WERI-Rb-1 (cell line): ENCODE results near the gene INPP5B.

Source experiments
- DNase-seq: peaks from one replicate; pipeline ENCODE4 v3.0.0-alpha.2; 2020
- H3K27ac ChIP-seq: fragments of 250-450 bp; sonication (Bioruptor Pico); 2 replicates; pipeline ENCODE4 v1.5.1; 2020; ENCODE audit warnings: mild to moderate bottlenecking, moderate library complexity
- H3K27me3 ChIP-seq: fragments of 250-450 bp; sonication (Bioruptor Pico); 2 replicates; pipeline ENCODE4 v1.5.1; 2021; ENCODE audit warnings: mild to moderate bottlenecking, low read depth, moderate library complexity; ENCODE audit not compliant: insufficient read depth, severe bottlenecking
- H3K36me3 ChIP-seq: fragments of 250-450 bp; sonication (Bioruptor Pico); 2 replicates; pipeline ENCODE4 v1.5.1; 2020; ENCODE audit warnings: mild to moderate bottlenecking, moderate library complexity
- H3K4me3 ChIP-seq: 2 replicates; pipeline ENCODE4 v1.5.1; 2011; ENCODE audit warnings: low read depth, mild to moderate bottlenecking, control low read depth, low read length
- H3K9me3 ChIP-seq: fragments of 250-450 bp; sonication (Bioruptor Pico); 2 replicates; pipeline ENCODE4 v1.5.1; 2021; ENCODE audit warnings: mild to moderate bottlenecking, moderate library complexity; ENCODE audit not compliant: severe bottlenecking
- CTCF ChIP-seq: IDR thresholded peaks from 2 replicates; pipeline ENCODE4 v1.5.1; 2011; ENCODE audit warnings: low read depth, mild to moderate bottlenecking, control low read depth, inconsistent platforms, low read length

Gene INPP5B

GRCh38 chr1:37840711-37841110 lies 106.1 kb downstream of the INPP5B start:
- no peak overlapping the region for H3K27ac ChIP-seq
- no peaks in the 10 kb centered on the region for H3K9me3 ChIP-seq
- no peak for TF ChIP-seq CTCF
- H3K36me3 ChIP-seq = peaks cover 41% of the 10 kb centered on the region
- H3K27me3 ChIP-seq = no peaks in the 10 kb centered on the region
- H3K4me3 ChIP-seq = no peak overlapping the region
- DNase-seq = no peak

- DNase-seq = no peak
- peaks cover 46% of the 10 kb centered on the region for H3K36me3 ChIP-seq
Measured at GRCh38 chr1:37839676-37840075, 107.2 kb downstream of the INPP5B start.

GRCh38 chr1:37836788-37837187 lies 110.1 kb downstream of the INPP5B start:
- H3K36me3 ChIP-seq = peaks cover 67% of the 10 kb centered on the region
- no peaks in the 10 kb centered on the region for H3K9me3 ChIP-seq
- no peak for TF ChIP-seq CTCF
- no peaks in the 10 kb centered on the region for H3K27me3 ChIP-seq
- no peak for DNase-seq
- H3K4me3 ChIP-seq = no peak overlapping the region
- no peak overlapping the region for H3K27ac ChIP-seq

More at GRCh38 chr1:37839676-37840075, 107.2 kb downstream of the INPP5B start:
- no peaks in the 10 kb centered on the region for H3K9me3 ChIP-seq
- H3K4me3 ChIP-seq = no peak overlapping the region
- H3K27me3 ChIP-seq = no peaks in the 10 kb centered on the region
- no peak for TF ChIP-seq CTCF
- no peak overlapping the region for H3K27ac ChIP-seq

GRCh38 chr1:37831809-37832208 lies 115.0 kb downstream of the INPP5B start:
- no peak overlapping the region for H3K4me3 ChIP-seq
- H3K36me3 ChIP-seq = peaks cover 55% of the 10 kb centered on the region
- TF ChIP-seq CTCF = no peak

GRCh38 chr1:37831109-37831508 lies 115.7 kb downstream of the INPP5B start:
- H3K27me3 ChIP-seq = no peaks in the 10 kb centered on the region
- peaks cover 48% of the 10 kb centered on the region for H3K36me3 ChIP-seq
- no peak overlapping the region for H3K27ac ChIP-seq

More at GRCh38 chr1:37831809-37832208, 115.0 kb downstream of the INPP5B start:
- DNase-seq = no peak
- Histone ChIP-seq H3K9me3 (no peaks in the 10 kb centered on the region), H3K27ac (no peak overlapping the region), H3K27me3 (no peaks in the 10 kb centered on the region)

More at GRCh38 chr1:37831109-37831508, 115.7 kb downstream of the INPP5B start:
- no peak for DNase-seq
- no peak for TF ChIP-seq CTCF
- Histone ChIP-seq H3K4me3 (no peak overlapping the region), H3K9me3 (no peaks in the 10 kb centered on the region)
